ENCODE data around the gene PPFIA1. TPM values are rescaled to one million over a fixed set of nuclear protein-coding genes. Genes with fewer than 3 reads are reported as not detected.

PPFIA1 gene
- total RNA-seq, 1 donor from 2014 or later: 52.3 TPM

GRCh38 chr11:70322666-70323065 lies 52.2 kb downstream of the PPFIA1 start:
- Mint-ChIP-seq H3K27ac (ENCODE audit: unreplicated experiment) (no peak overlapping the region), H3K9me3 (ENCODE audit: unreplicated experiment) (no peaks in the 10 kb centered on the region), H3K4me1 (ENCODE audit: unreplicated experiment) (no peaks in the 10 kb centered on the region), H3K36me3 (ENCODE audit: low read depth, unreplicated experiment) (peaks cover 14% of the 10 kb centered on the region), H3K4me3 (ENCODE audit: unreplicated experiment) (no peak overlapping the region), H3K27me3 (ENCODE audit: unreplicated experiment) (no peaks in the 10 kb centered on the region)
- DNase-seq (ENCODE audit: low spot score): no peak
- no peak for TF ChIP-seq CTCF (IDR thresholded peaks at IDR 0.05; ENCODE audit: unreplicated experiment)

- DNase-seq (ENCODE audit: low spot score): no peak
- no peak for TF ChIP-seq CTCF (IDR thresholded peaks at IDR 0.05; ENCODE audit: unreplicated experiment)
- no peak overlapping the region for H3K27ac Mint-ChIP-seq (ENCODE audit: unreplicated experiment)
- no peaks in the 10 kb centered on the region for H3K4me1 Mint-ChIP-seq (ENCODE audit: unreplicated experiment)
- no peaks in the 10 kb centered on the region for H3K27me3 Mint-ChIP-seq (ENCODE audit: unreplicated experiment)
- peak overlapping the region; percentile 57 for H3K4me3 Mint-ChIP-seq (ENCODE audit: unreplicated experiment)
- H3K36me3 Mint-ChIP-seq (ENCODE audit: low read depth, unreplicated experiment): peaks cover 21% of the 10 kb centered on the region
- H3K9me3 Mint-ChIP-seq (ENCODE audit: unreplicated experiment): no peaks in the 10 kb centered on the region
Measured at GRCh38 chr11:70323806-70324205, 53.3 kb downstream of the PPFIA1 start.

- no peak for DNase-seq (ENCODE audit: low spot score)
- TF ChIP-seq CTCF (IDR thresholded peaks at IDR 0.05; ENCODE audit: unreplicated experiment): no peak
- H3K27ac Mint-ChIP-seq (ENCODE audit: unreplicated experiment): no peak overlapping the region
- no peaks in the 10 kb centered on the region for H3K4me1 Mint-ChIP-seq (ENCODE audit: unreplicated experiment)
- no peaks in the 10 kb centered on the region for H3K27me3 Mint-ChIP-seq (ENCODE audit: unreplicated experiment)
- no peak overlapping the region for H3K4me3 Mint-ChIP-seq (ENCODE audit: unreplicated experiment)
- no peaks in the 10 kb centered on the region for H3K9me3 Mint-ChIP-seq (ENCODE audit: unreplicated experiment)
- H3K36me3 Mint-ChIP-seq (ENCODE audit: low read depth, unreplicated experiment): peaks cover 21% of the 10 kb centered on the region
Measured at GRCh38 chr11:70324376-70325115, 54.1 kb downstream of the PPFIA1 start.

GRCh38 chr11:70325824-70326223 lies 55.3 kb downstream of the PPFIA1 start:
- Mint-ChIP-seq H3K36me3 (ENCODE audit: low read depth, unreplicated experiment) (peaks cover 29% of the 10 kb centered on the region), H3K4me1 (ENCODE audit: unreplicated experiment) (no peaks in the 10 kb centered on the region), H3K9me3 (ENCODE audit: unreplicated experiment) (no peaks in the 10 kb centered on the region), H3K27me3 (ENCODE audit: unreplicated experiment) (no peaks in the 10 kb centered on the region), H3K27ac (ENCODE audit: unreplicated experiment) (no peak overlapping the region), H3K4me3 (ENCODE audit: unreplicated experiment) (no peak overlapping the region)
- no peak for DNase-seq (ENCODE audit: low spot score)
- no peak for TF ChIP-seq CTCF (IDR thresholded peaks at IDR 0.05; ENCODE audit: unreplicated experiment)

- Mint-ChIP-seq H3K4me3 (ENCODE audit: unreplicated experiment) (no peak overlapping the region), H3K36me3 (ENCODE audit: low read depth, unreplicated experiment) (peaks cover 29% of the 10 kb centered on the region), H3K27ac (ENCODE audit: unreplicated experiment) (no peak overlapping the region), H3K9me3 (ENCODE audit: unreplicated experiment) (no peaks in the 10 kb centered on the region), H3K27me3 (ENCODE audit: unreplicated experiment) (no peaks in the 10 kb centered on the region), H3K4me1 (ENCODE audit: unreplicated experiment) (no peaks in the 10 kb centered on the region)
- no peak for TF ChIP-seq CTCF (IDR thresholded peaks at IDR 0.05; ENCODE audit: unreplicated experiment)
- DNase-seq (ENCODE audit: low spot score): no peak
Measured at GRCh38 chr11:70326365-70326811, 55.9 kb downstream of the PPFIA1 start.

All from endothelial cell (in vitro differentiated cells).